PFSK-1 (cell line): ENCODE measurements around the gene ACR.

Experiments used
- FOXP2 ChIP-seq: optimal IDR thresholded peaks from 2 replicates; pipeline ENCODE3; 2011; ENCODE audit warnings: borderline replicate concordance, control low read depth, inconsistent platforms; ENCODE audit not compliant: insufficient read depth; ENCODE audit errors: extremely low read length, extremely low read depth
- POLR2AphosphoS5 ChIP-seq: IDR thresholded peaks from 2 replicates; pipeline ENCODE4 v1.6.1; 2012; ENCODE audit warnings: low read depth, mild to moderate bottlenecking, control low read depth, low read length, moderate library complexity
- REST ChIP-seq, 2 experiments: IDR thresholded peaks; 2 replicates each; pipeline versions ENCODE4 v1.6.1 to v1.8.0; 2011 to 2012; ENCODE audit warnings: low read depth in 2 of 2, low read length in 2 of 2, control low read depth in 1 of 2, inconsistent platforms in 1 of 2, mild to moderate bottlenecking in 1 of 2, moderate library complexity in 1 of 2; ENCODE audit not compliant: insufficient read depth in 1 of 2
- SIN3A ChIP-seq: IDR thresholded peaks from 2 replicates; pipeline ENCODE4 v1.6.1; 2012; ENCODE audit warnings: mild to moderate bottlenecking, low read length, moderate library complexity, borderline replicate concordance; ENCODE audit not compliant: insufficient read depth
- TAF1 ChIP-seq: IDR thresholded peaks from 2 replicates; pipeline ENCODE4 v1.6.1; 2012; ENCODE audit warnings: low read length, control low read depth, borderline replicate concordance; ENCODE audit not compliant: insufficient read depth

DNA sequence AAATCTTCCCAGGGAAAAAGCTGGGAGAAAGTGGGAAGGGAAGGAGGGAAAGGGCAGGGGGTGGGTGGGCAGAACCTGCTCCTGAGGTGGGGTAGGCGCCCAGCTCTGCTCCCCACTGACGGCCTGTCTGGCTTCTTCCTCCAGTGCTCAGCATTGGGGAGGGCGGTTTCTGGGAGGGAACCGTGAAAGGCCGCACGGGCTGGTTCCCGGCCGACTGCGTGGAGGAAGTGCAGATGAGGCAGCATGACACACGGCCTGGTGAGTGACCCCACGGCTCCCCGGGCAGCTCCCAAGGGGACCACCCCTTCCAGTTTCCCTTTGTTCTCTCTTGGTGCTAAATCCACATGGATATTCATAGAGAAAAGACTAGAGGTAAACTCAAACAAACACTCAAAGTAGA, 39.5 kb upstream of the ACR start:
- no peak for TF ChIP-seq POLR2AphosphoS5
- no peak for TF ChIP-seq REST (IDR thresholded peaks at IDR 0.05; ENCODE audit: insufficient read depth in 1 of 2, low read depth in 2 of 2, low read length in 2 of 2)
- no peak for TF ChIP-seq SIN3A
- no peak for TF ChIP-seq FOXP2
- no peak for TF ChIP-seq TAF1
